Right lobe of liver (tissue), 4 donors: ENCODE measurements around the gene HOMER2.
"Not testable (repeated sequence)": the region's sequence is repeated elsewhere in the genome, so short reads cannot be mapped to it uniquely, and the experiment has no call there.

Experiments
- POLR2A ChIP-seq: fragments of 450-650 bp; IDR thresholded peaks from one replicate; pipeline ENCODE4 v1.6.1; 2017; ENCODE audit warnings: antibody characterized with exemption, mild to moderate bottlenecking
- TF ChIP-seq, protein P1 (sequence below), 4 donors: fragments of 200-600 bp in 3 of 4; fragments of 450-650 bp in 1 of 4; IDR thresholded peaks; one replicate each; pipeline versions ENCODE4 v1.5.1 to v1.8.0; 2016 to 2022; ENCODE audit warnings: antibody characterized with exemption in 4 of 4, mild to moderate bottlenecking in 2 of 4
- donor health status: DM: no; HTN: no; CAD: no.
- donor health status: DM: no; HTN: no; CAD: no.
- donor health status: DM: no; HTN: yes; CAD: no.

DNA sequence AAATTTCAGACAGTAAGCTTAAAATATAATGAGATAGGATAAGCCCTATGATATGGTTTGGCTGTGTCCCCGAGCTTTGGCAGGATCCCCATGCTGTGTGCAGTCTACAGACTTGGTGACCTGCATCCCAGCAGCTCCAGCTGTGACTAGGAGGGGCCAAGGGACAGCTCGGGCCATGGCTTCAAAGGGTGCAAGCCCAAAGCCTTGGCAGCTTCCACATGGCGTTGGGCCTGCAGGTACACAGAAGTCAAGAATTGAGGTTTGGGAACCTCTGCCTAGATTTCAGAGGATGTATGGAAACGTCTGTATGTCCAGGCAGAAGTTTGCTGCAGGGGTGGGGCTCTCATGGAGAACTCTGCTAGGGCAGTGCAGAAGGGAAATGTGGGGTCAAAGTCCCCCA, 86.9 kb downstream of the HOMER2 start:
- not testable (repeated sequence) for TF ChIP-seq POLR2A
- TF ChIP-seq, protein P1, sequence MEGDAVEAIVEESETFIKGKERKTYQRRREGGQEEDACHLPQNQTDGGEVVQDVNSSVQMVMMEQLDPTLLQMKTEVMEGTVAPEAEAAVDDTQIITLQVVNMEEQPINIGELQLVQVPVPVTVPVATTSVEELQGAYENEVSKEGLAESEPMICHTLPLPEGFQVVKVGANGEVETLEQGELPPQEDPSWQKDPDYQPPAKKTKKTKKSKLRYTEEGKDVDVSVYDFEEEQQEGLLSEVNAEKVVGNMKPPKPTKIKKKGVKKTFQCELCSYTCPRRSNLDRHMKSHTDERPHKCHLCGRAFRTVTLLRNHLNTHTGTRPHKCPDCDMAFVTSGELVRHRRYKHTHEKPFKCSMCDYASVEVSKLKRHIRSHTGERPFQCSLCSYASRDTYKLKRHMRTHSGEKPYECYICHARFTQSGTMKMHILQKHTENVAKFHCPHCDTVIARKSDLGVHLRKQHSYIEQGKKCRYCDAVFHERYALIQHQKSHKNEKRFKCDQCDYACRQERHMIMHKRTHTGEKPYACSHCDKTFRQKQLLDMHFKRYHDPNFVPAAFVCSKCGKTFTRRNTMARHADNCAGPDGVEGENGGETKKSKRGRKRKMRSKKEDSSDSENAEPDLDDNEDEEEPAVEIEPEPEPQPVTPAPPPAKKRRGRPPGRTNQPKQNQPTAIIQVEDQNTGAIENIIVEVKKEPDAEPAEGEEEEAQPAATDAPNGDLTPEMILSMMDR (IDR thresholded peaks at IDR 0.05): not testable (repeated sequence)
